A549 (cell line): ENCODE data around the gene CDH4. TPM values are rescaled to one million over a fixed set of nuclear protein-coding genes. Genes with fewer than 3 reads are reported as not detected.

Source experiments
- ATAC-seq, 2 experiments: fragments of 200-7000 bp in 1 of 2; fragments of >200 bp in 1 of 2; cut with Nextera tagmentation in 1 of 2; cut with Tn5 transposase in 1 of 2; 3 replicates each; pipeline versions ENCODE4 v1.8.0 to v1.9.1; 2018 to 2020; ENCODE audit warnings: mild to moderate bottlenecking in 1 of 2, moderate library complexity in 1 of 2
- CTCF ChIA-PET: fragments of 300-600 bp; sonication (Branson Sonifier 250); formaldehyde crosslinking; extraction: SDS; loops from one replicate; lab custom pipeline; 2021; ENCODE audit warnings: antibody characterized with exemption, inconsistent platforms; lab: Yijun Ruan, JAX
- POLR2A ChIA-PET: fragments of 350-600 bp; formaldehyde crosslinking; extraction: SDS; loops from one replicate; lab custom pipeline; 2021; ENCODE audit warnings: antibody characterized with exemption, inconsistent platforms; lab: Yijun Ruan, JAX
- DNase-seq, 2 experiments: peaks; one replicate each; pipeline versions ENCODE4 v3.0.0 to v3.0.0-alpha.2; 2011 to 2016; ENCODE audit warnings: low read depth in 1 of 2, low spot score in 1 of 2
- FAIRE-seq: peaks from 2 replicates; lab custom pipeline; 2011; peaks lifted over from hg19 to GRCh38; lab: Jason Lieb, UNC
- H3K27ac ChIP-seq, 2 experiments: fragments of >200 bp; sonication (Bioruptor Twin); formaldehyde crosslinking; 3 replicates each; pipeline ENCODE4 v1.5.1; 2016 to 2017
- H3K4me1 ChIP-seq: fragments of >200 bp; sonication (Bioruptor Twin); formaldehyde crosslinking; 3 replicates; pipeline ENCODE4 v1.6.1; 2016
- H3K4me2 ChIP-seq: fragments of >200 bp; sonication (Bioruptor Twin); formaldehyde crosslinking; 3 replicates; pipeline ENCODE4 v1.6.1; 2016
- H3K4me3 ChIP-seq: fragments of >200 bp; sonication (Bioruptor Twin); formaldehyde crosslinking; 3 replicates; pipeline ENCODE4 v1.5.1; 2016
- H3K9me3 ChIP-seq: fragments of >200 bp; sonication (Bioruptor Twin); formaldehyde crosslinking; 3 replicates; pipeline ENCODE4 v1.6.1; 2016
- BCL3 ChIP-seq: fragments of >200 bp; sonication (Bioruptor Twin); formaldehyde crosslinking; IDR thresholded peaks from 3 replicates; pipeline ENCODE4 v1.6.1; 2016
- EHMT2 ChIP-seq: fragments of 200-600 bp; sonication (generic); IDR thresholded peaks from 2 replicates; pipeline ENCODE4 v1.6.1; 2016; ENCODE audit warnings: antibody characterized with exemption, low read depth, mild to moderate bottlenecking, moderate library complexity
- FOXS1 ChIP-seq: fragments of 250-450 bp; sonication (Bioruptor Pico); IDR thresholded peaks from 2 replicates; pipeline ENCODE4 v1.5.0; 2020; ENCODE audit warnings: mild to moderate bottlenecking, moderate library complexity
- HMGXB4 ChIP-seq: fragments of 250-450 bp; sonication (Bioruptor Pico); IDR thresholded peaks from 2 replicates; pipeline ENCODE4 v1.5.0; 2021; ENCODE audit warnings: mild to moderate bottlenecking, moderate library complexity, borderline replicate concordance
- MAX ChIP-seq: IDR thresholded peaks from 2 replicates; pipeline ENCODE4 v1.6.1; 2012
- NR3C1 ChIP-seq: fragments of >200 bp; sonication (Bioruptor Twin); formaldehyde crosslinking; IDR thresholded peaks from 3 replicates; pipeline ENCODE4 v1.6.1; 2017
- POLR2AphosphoS2 ChIP-seq: conservative IDR thresholded peaks from 2 replicates; pipeline ENCODE4 v1.6.1; 2012; ENCODE audit warnings: low read length, improper control_type of control experiment, inconsistent platforms
- RAD21 ChIP-seq, 2 experiments: fragments of >200 bp in 1 of 2; sonication (Bioruptor Twin) in 1 of 2; formaldehyde crosslinking in 1 of 2; IDR thresholded peaks in 1 of 2; conservative IDR thresholded peaks in 1 of 2; 2 replicates in 1 of 2; 3 replicates in 1 of 2; pipeline ENCODE4 v1.6.1; 2012 to 2018; ENCODE audit warnings: inconsistent platforms in 1 of 2
- RARB ChIP-seq: fragments of 250-450 bp; sonication (Bioruptor Pico); IDR thresholded peaks from 2 replicates; pipeline ENCODE4 v1.8.0; 2021; ENCODE audit warnings: mild to moderate bottlenecking, moderate library complexity
- TFCP2L1 ChIP-seq: fragments of 250-450 bp; sonication (Bioruptor Pico); IDR thresholded peaks from 2 replicates; pipeline ENCODE4 v1.5.0; 2021; ENCODE audit warnings: mild to moderate bottlenecking
- ZC3H11A ChIP-seq: fragments of 450-650 bp; IDR thresholded peaks from 2 replicates; pipeline ENCODE4 v1.6.1; 2014; ENCODE audit warnings: antibody characterized with exemption, mild to moderate bottlenecking
- ZNF302 ChIP-seq: fragments of 250-450 bp; sonication (Bioruptor Pico); IDR thresholded peaks from 2 replicates; pipeline ENCODE4 v1.9.0; 2021; ENCODE audit warnings: inconsistent platforms, mild to moderate bottlenecking, moderate library complexity
- ZSCAN20 ChIP-seq: fragments of 250-450 bp; sonication (Bioruptor Pico); IDR thresholded peaks from 2 replicates; pipeline ENCODE4 v1.8.0; 2022; ENCODE audit warnings: mild to moderate bottlenecking, moderate library complexity
- WGBS: methylation state at CpG from one replicate; pipeline ENCODE4 v1.1.6; 2017; ENCODE audit errors: missing lambda C conversion rate; 5-methylcytosine and 5-hydroxymethylcytosine counted together
- polyA plus RNA-seq, 4 experiments: library from polyadenylated mRNA; depleted of rRNA in 3 of 4; stranded (reverse); fragments of >200 nt; fragmentation: RNase III in 1 of 4; extraction: RNeasy Plus Mini Kit Qiagen cat#74134 plus additional on column Dnase treatment in 1 of 4; gene quantifications; 2 replicates in 3 of 4; 3 replicates in 1 of 4; pipeline ENCODE4 v1.2.3, GENCODE V29; 2011 to 2017
- TF ChIP-seq, protein P1 (sequence below): IDR thresholded peaks from 2 replicates; pipeline ENCODE4 v1.6.1; 2012
- TF ChIP-seq, protein P2 (sequence below): fragments of 150-350 bp; IDR thresholded peaks from 2 replicates; pipeline ENCODE4 v1.6.1; 2014; ENCODE audit warnings: low read depth, mild to moderate bottlenecking, low read length

The CDH4 gene
- polyA plus RNA-seq, 2 of the 4 experiments (the other 2 are of a cell fraction): 3.4 to 10.3 TPM

DNA sequence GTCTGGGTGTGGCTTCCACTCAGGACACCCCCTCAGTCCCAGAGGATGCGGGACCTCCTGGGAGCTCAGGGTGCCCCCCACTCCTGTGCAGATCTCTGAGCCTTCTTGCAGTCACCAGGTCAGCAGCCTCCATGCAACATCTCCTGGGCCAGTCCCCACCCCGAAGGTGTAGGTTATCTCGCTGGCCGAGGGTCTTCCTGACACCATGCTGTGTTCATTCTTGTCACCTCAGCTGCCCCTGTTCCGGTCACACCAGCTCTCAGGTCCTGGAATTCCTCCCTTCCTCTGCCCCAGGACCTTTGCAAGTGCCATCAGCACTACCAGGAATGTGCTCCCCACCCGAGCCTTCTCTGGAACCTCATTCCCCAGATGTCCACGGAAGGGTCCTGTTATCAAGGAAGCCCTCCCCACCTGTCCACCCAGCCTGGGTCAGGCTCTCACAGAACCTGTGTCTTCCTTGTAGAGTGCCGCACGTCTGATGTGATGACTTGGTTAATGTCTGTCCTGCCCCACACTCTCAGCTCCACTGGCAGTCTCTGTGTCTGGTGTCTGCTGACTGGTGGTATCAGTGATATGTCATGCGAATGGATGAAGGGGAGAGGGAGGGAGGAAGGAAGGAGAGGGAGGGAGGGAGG is 484.1 kb downstream of the CDH4 start (continued):
- no peak for TF ChIP-seq FOXS1

GRCh38 chr20:61736751-61737310 is 484.8 kb downstream of the CDH4 start:
- FAIRE-seq (no peak), ATAC-seq (no peak), DNase-seq (no peak)
- CTCF ChIA-PET: no interaction called here
- POLR2A ChIA-PET: no interaction called here
- 64% methylated on average over 10 of the region's 14 CpGs for WGBS
- TF ChIP-seq POLR2AphosphoS2: no peak
- no peak for TF ChIP-seq ZC3H11A
- no peak for TF ChIP-seq RAD21 (conservative IDR thresholded peaks at IDR 0.05 in 1 of 2, IDR thresholded peaks at IDR 0.05 in 1 of 2)
- no peak for TF ChIP-seq HMGXB4
- no peak for TF ChIP-seq ZNF302 (CRISPR knock-in tag)
- TF ChIP-seq, protein P1, sequence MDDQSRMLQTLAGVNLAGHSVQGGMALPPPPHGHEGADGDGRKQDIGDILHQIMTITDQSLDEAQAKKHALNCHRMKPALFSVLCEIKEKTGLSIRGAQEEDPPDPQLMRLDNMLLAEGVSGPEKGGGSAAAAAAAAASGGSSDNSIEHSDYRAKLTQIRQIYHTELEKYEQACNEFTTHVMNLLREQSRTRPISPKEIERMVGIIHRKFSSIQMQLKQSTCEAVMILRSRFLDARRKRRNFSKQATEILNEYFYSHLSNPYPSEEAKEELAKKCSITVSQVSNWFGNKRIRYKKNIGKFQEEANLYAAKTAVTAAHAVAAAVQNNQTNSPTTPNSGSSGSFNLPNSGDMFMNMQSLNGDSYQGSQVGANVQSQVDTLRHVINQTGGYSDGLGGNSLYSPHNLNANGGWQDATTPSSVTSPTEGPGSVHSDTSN: no peak
- TF ChIP-seq ZSCAN20 (CRISPR knock-in tag): no peak
- no peak for TF ChIP-seq MAX
- TF ChIP-seq, protein P2, sequence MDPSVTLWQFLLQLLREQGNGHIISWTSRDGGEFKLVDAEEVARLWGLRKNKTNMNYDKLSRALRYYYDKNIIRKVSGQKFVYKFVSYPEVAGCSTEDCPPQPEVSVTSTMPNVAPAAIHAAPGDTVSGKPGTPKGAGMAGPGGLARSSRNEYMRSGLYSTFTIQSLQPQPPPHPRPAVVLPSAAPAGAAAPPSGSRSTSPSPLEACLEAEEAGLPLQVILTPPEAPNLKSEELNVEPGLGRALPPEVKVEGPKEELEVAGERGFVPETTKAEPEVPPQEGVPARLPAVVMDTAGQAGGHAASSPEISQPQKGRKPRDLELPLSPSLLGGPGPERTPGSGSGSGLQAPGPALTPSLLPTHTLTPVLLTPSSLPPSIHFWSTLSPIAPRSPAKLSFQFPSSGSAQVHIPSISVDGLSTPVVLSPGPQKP: no peak
- TF ChIP-seq RARB (CRISPR knock-in tag): no peak
- no peak for TF ChIP-seq TFCP2L1 (CRISPR knock-in tag)
- no peak for TF ChIP-seq BCL3
- no peak for TF ChIP-seq NR3C1
- Histone ChIP-seq H3K4me3 (no peak overlapping the region), H3K4me2 (no peak overlapping the region), H3K4me1 (no peaks in the 10 kb centered on the region), H3K27ac (no peak overlapping the region), H3K9me3 (no peaks in the 10 kb centered on the region)

GRCh38 chr20:61737346-61737745 is 485.3 kb downstream of the CDH4 start:
- no peak for DNase-seq
- ATAC-seq: no peak
- Histone ChIP-seq H3K27ac (no peak overlapping the region), H3K4me1 (no peaks in the 10 kb centered on the region), H3K9me3 (no peaks in the 10 kb centered on the region), H3K4me3 (no peak overlapping the region), H3K4me2 (no peak overlapping the region)
- POLR2A ChIA-PET: no interaction called here
- CTCF ChIA-PET: no interaction called here
- TF ChIP-seq RAD21 (conservative IDR thresholded peaks at IDR 0.05 in 1 of 2, IDR thresholded peaks at IDR 0.05 in 1 of 2) (no peak), POLR2AphosphoS2 (no peak), TFCP2L1 (CRISPR knock-in tag) (no peak), EHMT2 (no peak), ZC3H11A (no peak), FOXS1 (no peak)
- TF ChIP-seq, protein P2: no peak
- no peak for FAIRE-seq
- WGBS: 56% methylated on average over 6 of the region's 8 CpGs
